ENCODE data around the gene TRMT61A.

TRMT61A gene

GRCh38 chr14:103528587-103529382 is at the start of gene TRMT61A:
Gene TRMT61A (plus strand): TSS chr14:103529196. CDS start chr14:103529979, 783 bp downstream.
- DNase-seq (ENCODE audit: low read depth in 3 of 3, low spot score in 1 of 3), result peak; percentile 46 to 71 (median 66)

DNA sequence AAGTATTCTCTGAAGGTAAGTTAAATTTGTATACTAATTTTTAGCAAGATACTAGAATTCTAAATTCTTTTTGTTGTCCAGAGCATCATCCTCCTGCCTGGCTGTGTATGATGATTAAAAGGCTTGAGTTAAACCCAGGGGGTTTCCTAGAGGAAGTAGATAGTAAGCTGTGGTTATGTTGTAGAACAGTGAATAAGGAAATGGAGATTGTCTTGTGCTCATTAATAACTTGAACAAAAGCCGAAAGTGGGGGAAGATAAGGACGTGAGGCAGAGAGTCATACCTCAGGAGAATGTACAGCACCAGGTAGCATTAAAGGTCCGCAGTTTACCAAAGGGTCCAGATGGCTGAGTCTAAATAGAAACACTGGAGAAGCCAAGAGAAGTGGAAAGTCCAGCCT is 48.4 kb upstream of the TRMT61A start:
- no peak for DNase-seq (ENCODE audit: low read depth in 3 of 3, low spot score in 1 of 3)

GRCh38 chr14:103483600-103483999 is 45.4 kb upstream of the TRMT61A start:
- no peak for DNase-seq (ENCODE audit: low read depth in 3 of 3, low spot score in 1 of 3)

DNA sequence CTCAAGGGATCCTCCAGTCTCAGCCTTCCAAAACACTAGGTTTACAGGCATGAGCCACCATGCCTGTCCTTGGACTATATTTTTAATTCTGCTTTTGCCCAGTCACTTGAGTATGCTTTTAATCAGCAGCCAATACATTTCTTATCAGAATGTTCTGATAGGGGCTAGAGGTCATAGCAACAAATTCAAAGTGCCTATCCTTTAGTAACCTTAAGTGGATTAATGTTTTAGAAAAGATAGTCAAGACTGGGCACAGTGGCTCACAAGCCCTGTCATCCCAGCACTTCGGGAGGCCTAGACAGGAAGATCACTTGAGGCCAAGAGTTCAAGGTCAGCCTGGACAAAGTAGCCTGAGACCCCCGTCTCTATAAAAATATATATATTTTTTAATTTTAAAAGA is 43.5 kb upstream of the TRMT61A start:
- DNase-seq (ENCODE audit: low read depth in 3 of 3, low spot score in 1 of 3), result no peak

DNA sequence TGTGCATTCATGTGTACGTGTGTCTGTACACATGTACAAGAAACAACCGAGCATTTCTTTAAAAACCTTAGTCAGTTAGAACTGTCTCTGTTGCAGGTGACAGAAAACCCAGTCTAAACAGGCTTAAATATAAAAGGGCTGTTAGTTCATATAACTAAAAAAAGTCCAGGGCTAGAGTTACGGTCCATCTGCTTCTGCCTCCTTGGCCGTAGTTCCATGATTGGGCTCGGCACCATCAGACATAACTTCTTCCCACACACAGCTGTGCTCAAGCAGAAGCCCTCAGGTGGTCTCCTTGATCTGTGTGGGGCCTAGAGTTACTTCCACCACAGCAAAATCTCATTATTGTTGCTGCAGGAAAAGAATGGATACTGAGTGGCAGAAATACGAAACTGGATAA is 40.9 kb upstream of the TRMT61A start:
- no peak for DNase-seq (ENCODE audit: low read depth in 3 of 3, low spot score in 1 of 3)

DNA sequence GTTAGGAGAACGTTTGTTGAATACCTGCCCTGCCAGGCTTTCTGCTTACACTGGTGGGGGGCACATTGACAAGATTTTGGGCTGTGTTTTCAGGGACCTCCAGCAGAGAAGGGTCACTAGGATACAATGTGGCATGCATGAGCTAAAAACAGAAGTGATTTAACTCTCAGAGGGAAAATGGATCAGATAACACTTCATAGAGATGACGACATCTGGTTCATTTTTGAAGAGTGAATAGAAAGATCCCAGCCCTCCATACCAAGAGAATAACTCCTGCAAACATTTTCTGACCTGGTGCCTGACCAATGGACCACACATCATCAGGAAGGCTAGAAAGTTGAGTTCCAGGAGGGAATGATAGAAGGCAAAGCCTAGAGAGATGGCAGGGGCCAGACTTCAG is 40.0 kb upstream of the TRMT61A start:
- DNase-seq (ENCODE audit: low read depth in 3 of 3, low spot score in 1 of 3), result no peak

- DNase-seq (ENCODE audit: low read depth in 3 of 3, low spot score in 1 of 3), result no peak
These were observed 39.4 kb upstream of the TRMT61A start for GRCh38 chr14:103489621-103490020.

DNA sequence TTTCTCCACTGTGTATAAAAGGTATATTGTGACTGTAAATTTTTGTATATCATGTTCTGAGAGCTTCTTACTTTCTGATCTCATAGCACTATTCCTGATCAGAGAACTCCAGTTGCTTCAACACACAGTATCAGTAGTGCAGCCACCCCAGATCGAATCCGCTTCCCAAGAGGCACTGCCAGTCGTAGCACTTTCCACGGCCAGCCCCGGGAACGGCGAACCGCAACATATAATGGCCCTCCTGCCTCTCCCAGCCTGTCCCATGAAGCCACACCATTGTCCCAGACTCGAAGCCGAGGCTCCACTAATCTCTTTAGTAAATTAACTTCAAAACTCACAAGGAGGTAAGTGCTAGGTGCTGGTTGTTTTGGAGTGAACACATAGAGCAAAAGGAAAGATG is 37.3 kb upstream of the TRMT61A start:
- no peak for DNase-seq (ENCODE audit: low read depth in 3 of 3, low spot score in 1 of 3)

- no peak for DNase-seq (ENCODE audit: low read depth in 3 of 3, low spot score in 1 of 3)
These were observed 36.7 kb upstream of the TRMT61A start for GRCh38 chr14:103492156-103492925.

GRCh38 chr14:103495854-103496253 is 33.1 kb upstream of the TRMT61A start:
- no peak for DNase-seq (ENCODE audit: low read depth in 3 of 3, low spot score in 1 of 3)

- DNase-seq (ENCODE audit: low read depth in 3 of 3, low spot score in 1 of 3), result no peak
These were observed 32.2 kb upstream of the TRMT61A start for GRCh38 chr14:103496776-103497175.

GRCh38 chr14:103499709-103500108 is 29.3 kb upstream of the TRMT61A start:
- no peak for DNase-seq (ENCODE audit: low read depth in 3 of 3, low spot score in 1 of 3)

DNA sequence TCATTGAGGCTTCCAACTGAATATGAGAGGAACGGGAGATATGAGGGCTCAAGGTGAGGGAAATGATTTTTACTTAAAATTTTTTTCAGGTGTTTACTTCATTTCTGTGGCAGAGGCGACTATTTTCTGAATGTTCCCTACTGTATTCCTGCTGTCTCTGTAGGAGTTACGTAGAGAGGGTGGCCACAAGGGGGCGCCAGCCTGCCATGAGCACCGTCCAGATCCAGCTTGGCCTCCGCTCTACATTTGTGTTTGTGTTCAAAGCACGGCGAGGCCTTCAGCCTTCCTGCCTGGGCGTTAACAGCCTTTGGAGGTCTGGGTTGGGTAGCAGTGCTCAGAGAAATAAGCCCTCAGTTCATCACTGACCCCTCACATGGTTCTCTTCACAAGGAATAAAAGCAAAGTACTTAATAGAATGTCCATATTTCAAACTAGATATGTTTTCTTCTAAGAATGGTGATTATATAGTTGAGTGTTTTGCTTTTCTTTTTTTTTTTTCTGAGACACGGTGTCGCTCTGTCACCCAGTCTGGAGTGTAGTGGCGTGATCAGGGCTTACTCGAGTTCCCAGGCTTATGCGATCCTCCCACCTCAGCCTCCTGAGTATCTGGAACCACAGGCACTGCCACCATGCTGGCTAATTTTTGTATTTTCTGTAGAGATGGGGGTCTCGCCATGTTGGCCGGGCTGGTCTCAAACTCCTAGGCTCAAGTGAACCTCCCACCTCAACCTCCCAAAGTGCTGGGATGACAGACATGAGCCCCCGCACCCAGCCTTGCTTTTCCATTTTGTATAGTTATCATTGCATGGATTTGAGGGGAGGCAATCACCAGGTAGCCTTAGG is 28.6 kb upstream of the TRMT61A start:
- peak; percentile 41 to 76 (median 50) for DNase-seq (ENCODE audit: low read depth in 3 of 3, low spot score in 1 of 3)

- no peak for DNase-seq (ENCODE audit: low read depth in 3 of 3, low spot score in 1 of 3)
These were observed 27.7 kb upstream of the TRMT61A start for GRCh38 chr14:103501041-103501870.

- DNase-seq (ENCODE audit: low read depth in 3 of 3, low spot score in 1 of 3), result no peak
These were observed 26.9 kb upstream of the TRMT61A start for GRCh38 chr14:103501921-103502669.

DNA sequence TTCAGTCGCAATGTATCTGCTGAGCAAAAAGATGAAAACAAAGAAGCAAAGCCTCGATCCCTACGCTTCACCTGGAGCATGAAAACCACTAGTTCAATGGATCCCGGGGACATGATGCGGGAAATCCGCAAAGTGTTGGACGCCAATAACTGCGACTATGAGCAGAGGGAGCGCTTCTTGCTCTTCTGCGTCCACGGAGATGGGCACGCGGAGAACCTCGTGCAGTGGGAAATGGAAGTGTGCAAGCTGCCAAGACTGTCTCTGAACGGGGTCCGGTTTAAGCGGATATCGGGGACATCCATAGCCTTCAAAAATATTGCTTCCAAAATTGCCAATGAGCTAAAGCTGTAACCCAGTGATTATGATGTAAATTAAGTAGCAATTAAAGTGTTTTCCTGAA is 26.1 kb upstream of the TRMT61A start:
- DNase-seq (ENCODE audit: low read depth in 3 of 3, low spot score in 1 of 3), result no peak

DNA sequence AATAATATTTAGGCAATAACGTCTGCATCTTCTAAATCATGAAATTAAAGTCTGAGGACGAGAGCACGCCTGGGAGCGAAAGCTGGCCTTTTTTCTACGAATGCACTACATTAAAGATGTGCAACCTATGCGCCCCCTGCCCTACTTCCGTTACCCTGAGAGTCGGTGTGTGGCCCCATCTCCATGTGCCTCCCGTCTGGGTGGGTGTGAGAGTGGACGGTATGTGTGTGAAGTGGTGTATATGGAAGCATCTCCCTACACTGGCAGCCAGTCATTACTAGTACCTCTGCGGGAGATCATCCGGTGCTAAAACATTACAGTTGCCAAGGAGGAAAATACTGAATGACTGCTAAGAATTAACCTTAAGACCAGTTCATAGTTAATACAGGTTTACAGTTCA is 25.7 kb upstream of the TRMT61A start:
- DNase-seq (ENCODE audit: low read depth in 3 of 3, low spot score in 1 of 3), result no peak

DNA sequence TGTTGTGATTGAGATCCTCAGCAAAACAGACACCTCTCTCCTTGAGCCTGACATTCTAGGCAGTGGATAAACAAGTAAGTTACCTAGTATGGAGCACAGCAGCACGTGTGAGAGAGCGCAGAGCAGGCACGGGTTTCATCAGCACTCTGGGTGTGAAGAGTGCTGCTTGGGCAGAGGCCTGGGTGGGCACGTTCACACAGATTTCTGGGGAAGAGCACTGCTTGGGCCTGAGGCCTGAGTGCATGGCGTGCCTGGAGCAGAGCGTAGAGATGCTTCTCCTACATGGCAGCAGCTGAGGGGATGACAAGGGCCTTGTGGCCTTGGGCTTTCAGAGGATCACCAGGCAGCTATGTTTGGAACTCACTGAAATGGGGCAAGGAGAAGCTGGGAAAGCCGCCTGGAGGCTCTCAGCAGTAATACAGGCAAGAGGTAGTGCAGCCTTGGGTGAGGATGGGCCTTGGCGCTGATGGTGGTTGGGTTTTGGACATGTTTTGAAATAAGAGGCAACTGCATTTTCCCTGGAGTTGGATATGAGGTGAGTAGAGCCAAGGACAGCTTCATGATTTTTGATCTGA is 23.9 kb upstream of the TRMT61A start:
- DNase-seq (ENCODE audit: low read depth in 3 of 3, low spot score in 1 of 3), result no peak

GRCh38 chr14:103507751-103508150 is 21.2 kb upstream of the TRMT61A start:
- DNase-seq (ENCODE audit: low read depth in 3 of 3, low spot score in 1 of 3), result no peak
